ENCODE data around the gene NXPE1. TPM values are rescaled to one million over a fixed set of nuclear protein-coding genes. Genes with fewer than 3 reads are reported as not detected.

NXPE1 gene
- total RNA-seq, 6 experiments from 2014 or later = not detected

DNA sequence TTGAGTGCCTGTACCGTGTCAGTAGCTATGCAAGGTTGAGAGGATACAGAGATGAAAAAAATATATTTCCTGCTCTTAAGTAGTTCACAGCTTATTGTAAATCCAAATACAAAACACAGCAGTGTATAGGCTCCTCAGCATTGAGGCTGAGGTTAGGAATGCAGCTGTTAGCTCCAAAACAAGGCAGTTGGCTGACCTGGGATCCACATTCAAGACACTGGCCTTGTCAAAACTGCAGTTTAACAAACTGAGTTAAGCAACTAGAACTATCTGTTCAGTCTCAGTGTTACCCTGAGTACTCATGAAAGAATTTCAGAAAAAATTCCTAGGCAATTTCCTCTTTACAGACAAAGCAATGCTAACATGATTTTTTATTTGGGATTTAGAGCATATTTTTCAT is 77.6 kb downstream of the NXPE1 start:
- H3K4me1 Mint-ChIP-seq (ENCODE audit: low read depth) = peaks cover 27% of the 10 kb centered on the region
- H3K27ac Mint-ChIP-seq = no peak overlapping the region
- DNase-seq = no peak

DNA sequence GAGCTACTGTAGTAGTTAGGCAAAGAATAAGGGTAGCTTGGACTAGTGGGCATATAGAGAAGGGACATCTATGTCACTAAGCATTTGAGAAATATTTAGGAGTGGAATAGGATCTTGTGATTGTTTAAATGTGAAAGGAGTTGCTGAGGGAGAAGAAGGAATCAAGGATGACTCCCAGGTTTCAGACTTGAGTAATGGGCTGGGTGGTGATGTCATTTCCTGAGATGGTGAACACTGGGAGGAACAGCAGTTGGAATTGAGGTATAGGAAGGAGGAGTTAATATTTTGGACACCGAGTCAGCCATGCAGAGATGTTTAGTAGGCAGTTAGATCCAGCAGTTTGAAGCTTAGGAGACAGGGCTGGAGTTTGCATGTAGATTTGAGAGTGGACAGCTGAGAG is 80.3 kb downstream of the NXPE1 start:
- TF ChIP-seq, protein P1, sequence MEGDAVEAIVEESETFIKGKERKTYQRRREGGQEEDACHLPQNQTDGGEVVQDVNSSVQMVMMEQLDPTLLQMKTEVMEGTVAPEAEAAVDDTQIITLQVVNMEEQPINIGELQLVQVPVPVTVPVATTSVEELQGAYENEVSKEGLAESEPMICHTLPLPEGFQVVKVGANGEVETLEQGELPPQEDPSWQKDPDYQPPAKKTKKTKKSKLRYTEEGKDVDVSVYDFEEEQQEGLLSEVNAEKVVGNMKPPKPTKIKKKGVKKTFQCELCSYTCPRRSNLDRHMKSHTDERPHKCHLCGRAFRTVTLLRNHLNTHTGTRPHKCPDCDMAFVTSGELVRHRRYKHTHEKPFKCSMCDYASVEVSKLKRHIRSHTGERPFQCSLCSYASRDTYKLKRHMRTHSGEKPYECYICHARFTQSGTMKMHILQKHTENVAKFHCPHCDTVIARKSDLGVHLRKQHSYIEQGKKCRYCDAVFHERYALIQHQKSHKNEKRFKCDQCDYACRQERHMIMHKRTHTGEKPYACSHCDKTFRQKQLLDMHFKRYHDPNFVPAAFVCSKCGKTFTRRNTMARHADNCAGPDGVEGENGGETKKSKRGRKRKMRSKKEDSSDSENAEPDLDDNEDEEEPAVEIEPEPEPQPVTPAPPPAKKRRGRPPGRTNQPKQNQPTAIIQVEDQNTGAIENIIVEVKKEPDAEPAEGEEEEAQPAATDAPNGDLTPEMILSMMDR (IDR thresholded peaks at IDR 0.05) = no peak
- peaks cover 24% of the 10 kb centered on the region for H3K4me1 Mint-ChIP-seq (ENCODE audit: low read depth)
- H3K9me3 Mint-ChIP-seq = no peaks in the 10 kb centered on the region
- no peak overlapping the region for H3K4me3 Mint-ChIP-seq
- H3K27ac Mint-ChIP-seq = no peak overlapping the region
- no peaks in the 10 kb centered on the region for H3K36me3 Mint-ChIP-seq (ENCODE audit: low read depth)
- no peak for DNase-seq
- no peaks in the 10 kb centered on the region for H3K27me3 Mint-ChIP-seq (ENCODE audit: insufficient read depth)

More for the DNA sequence above, 77.6 kb downstream of the NXPE1 start:
- no peak overlapping the region for H3K4me3 Mint-ChIP-seq
- H3K27me3 Mint-ChIP-seq (ENCODE audit: insufficient read depth) = no peaks in the 10 kb centered on the region
- H3K9me3 Mint-ChIP-seq = no peaks in the 10 kb centered on the region
- no peaks in the 10 kb centered on the region for H3K36me3 Mint-ChIP-seq (ENCODE audit: low read depth)
- TF ChIP-seq, protein P1 (IDR thresholded peaks at IDR 0.05) = no peak

DNA sequence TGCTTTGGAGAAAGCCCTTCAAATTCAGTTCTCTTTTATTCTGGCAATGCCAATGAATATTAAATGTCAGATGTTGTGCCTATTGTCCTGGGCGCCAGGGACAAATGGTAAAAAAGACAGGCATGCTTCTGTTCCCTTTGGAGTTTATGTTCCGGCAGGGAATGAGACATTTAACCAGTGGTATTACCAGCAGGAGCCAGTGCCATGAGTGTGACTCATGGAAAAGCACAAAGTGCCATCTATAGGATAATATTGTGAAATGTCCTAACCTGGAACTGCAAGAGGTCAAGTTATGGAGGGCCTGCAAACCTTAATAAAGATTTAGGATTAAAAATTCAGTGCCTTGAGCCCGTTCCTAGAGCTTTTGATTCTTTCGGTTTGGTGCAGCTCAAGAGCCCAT is 80.9 kb downstream of the NXPE1 start:
- TF ChIP-seq, protein P1 (IDR thresholded peaks at IDR 0.05) = no peak
- no peak overlapping the region for H3K4me3 Mint-ChIP-seq
- H3K27me3 Mint-ChIP-seq (ENCODE audit: insufficient read depth) = no peaks in the 10 kb centered on the region

DNA sequence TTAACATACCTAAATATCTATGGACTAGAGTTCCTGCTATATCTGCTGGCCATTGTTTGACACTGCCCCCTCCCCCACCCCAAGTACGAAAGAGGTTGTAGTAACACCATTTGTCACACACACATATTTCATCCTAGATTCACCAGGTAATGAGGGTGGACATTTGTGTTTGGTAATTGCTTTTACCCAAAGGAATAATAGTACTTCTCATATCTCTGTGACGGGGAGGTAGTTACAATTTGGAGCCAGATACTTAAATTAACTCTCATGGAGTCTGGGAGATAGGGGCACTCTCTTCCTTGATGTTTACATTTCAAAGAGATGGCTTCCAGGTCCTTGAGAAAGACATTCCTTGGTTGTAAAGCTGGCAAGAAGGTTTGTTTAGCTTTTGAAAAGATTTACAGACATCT is 81.7 kb downstream of the NXPE1 start:
- peaks cover 19% of the 10 kb centered on the region for H3K4me1 Mint-ChIP-seq (ENCODE audit: low read depth)
- DNase-seq = no peak
- no peaks in the 10 kb centered on the region for H3K36me3 Mint-ChIP-seq (ENCODE audit: low read depth)
- no peak overlapping the region for H3K4me3 Mint-ChIP-seq
- H3K27ac Mint-ChIP-seq = no peak overlapping the region
- no peaks in the 10 kb centered on the region for H3K9me3 Mint-ChIP-seq
- TF ChIP-seq, protein P1 (IDR thresholded peaks at IDR 0.05) = no peak
- no peaks in the 10 kb centered on the region for H3K27me3 Mint-ChIP-seq (ENCODE audit: insufficient read depth)

More for the DNA sequence above, 80.9 kb downstream of the NXPE1 start:
- Mint-ChIP-seq H3K27ac (no peak overlapping the region), H3K36me3 (ENCODE audit: low read depth) (no peaks in the 10 kb centered on the region), H3K9me3 (no peaks in the 10 kb centered on the region), H3K4me1 (ENCODE audit: low read depth) (peaks cover 19% of the 10 kb centered on the region)
- DNase-seq = no peak

DNA sequence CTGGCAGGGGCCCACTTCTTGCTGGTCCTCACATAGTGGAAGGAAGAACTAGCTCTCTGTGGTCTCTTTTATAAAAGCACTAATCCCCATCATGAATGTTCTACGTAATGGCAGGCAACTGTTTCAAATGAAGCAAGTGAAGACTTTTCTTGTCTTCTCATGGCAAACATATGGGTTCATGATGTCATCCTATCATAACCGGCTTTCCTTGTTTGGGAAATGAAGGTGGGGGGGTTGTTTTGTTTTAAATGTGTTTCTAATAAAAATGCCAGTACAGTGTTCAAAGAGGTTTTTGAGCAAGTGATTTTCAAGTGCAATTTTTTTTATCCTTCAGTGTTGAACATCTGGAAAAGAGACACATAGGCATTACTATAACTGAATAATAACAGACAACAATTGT is 87.0 kb downstream of the NXPE1 start:
- Mint-ChIP-seq H3K36me3 (ENCODE audit: low read depth) (no peaks in the 10 kb centered on the region), H3K27me3 (ENCODE audit: insufficient read depth) (no peaks in the 10 kb centered on the region; the same call in 1 of the 2 replicates), H3K27ac (no peak overlapping the region), H3K9me3 (no peaks in the 10 kb centered on the region), H3K4me1 (ENCODE audit: low read depth) (peaks cover under 1% of the 10 kb centered on the region; the same call in 1 of the 2 replicates), H3K4me3 (no peak overlapping the region)
- TF ChIP-seq, protein P1 (IDR thresholded peaks at IDR 0.05) = no peak
- DNase-seq = no peak

Other genes with a start within 250 kb of the NXPE1 start
- gene C11orf71, start 159.4 kb downstream of the NXPE1 start, total RNA-seq (2021; fragmentation: NEBNext Ultra II Directional; extraction: Animal tissue kit (Norgen Biotek cat#: 25700)) = 1 to 10 TPM; 2.4 to 3.8 (median 3.2) TPM
- 10 to 100 TPM; 35.9 to 42.3 (median 39.2) TPM for gene RBM7, start 159.2 kb downstream of the NXPE1 start, total RNA-seq (2021; fragmentation: NEBNext Ultra II Directional; extraction: Animal tissue kit (Norgen Biotek cat#: 25700))
- 100 to 1,000 TPM; 245 to 272 (median 255) TPM for gene REXO2, start 120.4 kb downstream of the NXPE1 start, total RNA-seq (2021; fragmentation: NEBNext Ultra II Directional; extraction: Animal tissue kit (Norgen Biotek cat#: 25700))
- gene NXPE4, start 35.9 kb upstream of the NXPE1 start, total RNA-seq (2021; fragmentation: NEBNext Ultra II Directional; extraction: Animal tissue kit (Norgen Biotek cat#: 25700)) = not detected
- not detected for gene NXPE2, start 118.6 kb upstream of the NXPE1 start, total RNA-seq (2021; fragmentation: NEBNext Ultra II Directional; extraction: Animal tissue kit (Norgen Biotek cat#: 25700))